Heart right ventricle (tissue), 16 donors: ENCODE results near the gene RELT. TPM values are rescaled to one million over a fixed set of nuclear protein-coding genes. Genes with fewer than 3 reads are reported as not detected.
A peak's percentile ranks its signal among the peaks of the same experiment; 100 is the strongest.

Source experiments
- ATAC-seq, 8 donors: fragments of 200-7000 bp; cut with Tn5 transposase; one replicate each; pipeline ENCODE4 v1.9.1; 2020; ENCODE audit warnings: mild to moderate bottlenecking in 8 of 8, moderate library complexity in 8 of 8, moderate number of reproducible peaks in 1 of 8
- DNase-seq, 2 donors: peaks; one replicate each; pipeline ENCODE4 v3.0.0-alpha.2; 2020
- H3K27ac ChIP-seq, 10 donors: fragments of 200-600 bp; sonication (generic) in 2 of 10; one replicate each; pipeline versions ENCODE4 v1.5.0 to v1.8.0; 2020 to 2022; ENCODE audit warnings: mild to moderate bottlenecking in 3 of 10
- H3K27me3 ChIP-seq, 7 donors: fragments of 200-600 bp; one replicate each; pipeline ENCODE4 v1.8.0; 2021 to 2022; ENCODE audit warnings: mild to moderate bottlenecking in 2 of 7
- H3K36me3 ChIP-seq, 9 donors: fragments of 200-600 bp; sonication (generic) in 1 of 9; one replicate each; pipeline versions ENCODE4 v1.5.0 to v1.8.0; 2020 to 2022; ENCODE audit warnings: mild to moderate bottlenecking in 2 of 9
- H3K4me1 ChIP-seq, 9 donors: fragments of 200-600 bp; sonication (generic) in 1 of 9; one replicate each; pipeline versions ENCODE4 v1.5.0 to v1.8.0; 2020 to 2022; ENCODE audit warnings: mild to moderate bottlenecking in 4 of 9
- H3K4me3 ChIP-seq, 10 donors: fragments of 200-600 bp; sonication (generic) in 2 of 10; one replicate each; pipeline versions ENCODE4 v1.5.0 to v1.8.0; 2020 to 2022; ENCODE audit warnings: mild to moderate bottlenecking in 7 of 10, moderate library complexity in 2 of 10
- H3K9me3 ChIP-seq, 11 donors: fragments of 200-600 bp in 10 of 11; sonication (generic) in 2 of 11; one replicate each; pipeline versions ENCODE4 v1.5.0 to v1.8.0; 2013 to 2022; ENCODE audit warnings: mild to moderate bottlenecking in 2 of 11, control low read depth in 1 of 11, moderate library complexity in 1 of 11
- CTCF ChIP-seq, 9 donors: fragments of 200-600 bp; sonication (generic) in 2 of 9; IDR thresholded peaks; one replicate each; pipeline versions ENCODE4 v1.5.0 to v1.8.0; 2021 to 2022; ENCODE audit warnings: antibody characterized with exemption in 9 of 9, mild to moderate bottlenecking in 5 of 9, moderate library complexity in 1 of 9
- WGBS, 2 donors: extraction: QIAGEN DNeasy Blood & Tissue Kit; methylation state at CpG; one replicate each; pipeline ENCODE4 v1.1.7; 2013; ENCODE audit warnings: inconsistent platforms in 1 of 2; 5-methylcytosine and 5-hydroxymethylcytosine counted together
- intact Hi-C, 10 donors: fragments of 100-400 bp; cut with DNase I; formaldehyde crosslinking; loops; one replicate each; pipeline versions ENCODE4 v1.11.1 to v1.14.2; 2022
- polyA plus RNA-seq, 2 donors: library from polyadenylated mRNA; stranded (reverse); fragments of 200-250 nt; gene quantifications; one replicate each; pipeline ENCODE4 v1.2.3, GENCODE V29; 2013
- total RNA-seq, 10 donors: library from RNA; stranded (reverse); fragmentation: NEBNext Ultra II Directional in 3 of 10; extraction: Animal tissue kit (Norgen Biotek cat#: 25700) in 3 of 10; gene quantifications; one replicate each; pipeline versions ENCODE4 v1.2.1 to v1.2.4, GENCODE V29; 2021 to 2023
- donor health status: Arrhythmogenic right ventricular cardiomyopathy.
- donor health status: ischemic (EF 13 %, LVEDD 7.1; RV severe dilation, severe dysfunction).
- donor health status: healthy with polysubstance abuse.
- donor health status: DM: no; HTN: yes; CAD: no.
- donor health status: DM: no; HTN: no; CAD: no.
- donor health status: ischemic (EF 25% LVEDD 6.9; RV normal size, moderate dysfunction).
- donor health status: ischemic (EF 25% LVEDD 5.7; RV mildly dilated, moderate dysfunction).
- donor health status: healthy.
- donor health status: DM: yes; HTN: yes; CAD: no.
- donor health status: Ischemic cardiomyopathy.
- donor health status: ischemic (EF 35%, LVEDD 5.7; RV mildly dilated, moderate dysfunction).
- donor health status: nonischemic (EF 11% LVEDD 7.7; RV severe dilation, severe dysfunction).
- donor health status: DM: yes; HTN: yes; CAD: no.
- donor health status: PGD.
- donor health status: ischemic (EF 29% LVEDD 5.4; RV normal size, mild dysfunction).
- donor health status: nonischemic (EF 23%, LVEDD 6.1; RV moderate dilation, normal function).

The RELT gene
- total and polyA plus RNA-seq, 12 donors = 1.0 to 9.2 (median 2.7) TPM

- ATAC-seq = no peak
- Histone ChIP-seq H3K36me3 (peaks cover 0 to 4% (median 0%) of the 10 kb centered on the region in 9 donors), H3K4me1 (peaks cover 20 to 95% (median 75%) of the 10 kb centered on the region in 9 donors), H3K9me3 (no peaks in the 10 kb centered on the region), H3K27me3 (no peaks in the 10 kb centered on the region), H3K4me3 (no peak overlapping the region), H3K27ac (peak overlapping the region in 5 of 10 donors; percentile 3 to 99 (median 43))
- 84 to 86% methylated on average over 7 of the region's 7 CpGs for WGBS, 2 donors
- TF ChIP-seq CTCF (IDR thresholded peaks at IDR 0.05) = no peak
- no peak for DNase-seq
- intact Hi-C loops = no loop called here
These were observed 4.1 kb downstream of the RELT start for GRCh38 chr11:73380331-73380730.

- WGBS, 2 donors = 85 to 88% methylated on average over 4 of the region's 4 CpGs
- Histone ChIP-seq H3K36me3 (peaks cover 0 to 4% (median 0%) of the 10 kb centered on the region in 9 donors), H3K9me3 (no peaks in the 10 kb centered on the region), H3K27ac (peak overlapping the region in 4 of 10 donors; percentile 3 to 99 (median 26)), H3K4me1 (peaks cover 20 to 95% (median 81%) of the 10 kb centered on the region in 9 donors), H3K4me3 (no peak overlapping the region), H3K27me3 (no peaks in the 10 kb centered on the region)
- TF ChIP-seq CTCF (IDR thresholded peaks at IDR 0.05) = peak in 2 of 9 donors; percentile 23 to 27
- no peak for DNase-seq
- intact Hi-C loops = no loop called here
- no peak for ATAC-seq
These were observed 4.8 kb downstream of the RELT start for GRCh38 chr11:73380897-73381410.

GRCh38 chr11:73381589-73381988 lies 5.4 kb downstream of the RELT start:
- ATAC-seq = no peak
- H3K4me3 ChIP-seq = no peak overlapping the region
- no peak for DNase-seq
- no peaks in the 10 kb centered on the region for H3K9me3 ChIP-seq
- H3K27me3 ChIP-seq = no peaks in the 10 kb centered on the region
- intact Hi-C loops = no loop called here
- H3K36me3 ChIP-seq = peaks cover 0 to 4% (median 0%) of the 10 kb centered on the region in 9 donors
- peak overlapping the region in 2 of 10 donors; percentile 28 to 99 for H3K27ac ChIP-seq
- TF ChIP-seq CTCF (IDR thresholded peaks at IDR 0.05) = no peak
- H3K4me1 ChIP-seq = peaks cover 20 to 100% (median 82%) of the 10 kb centered on the region in 9 donors
- WGBS, 2 donors = 89 to 91% methylated on average over 6 of the region's 6 CpGs

GRCh38 chr11:73382183-73382582 lies 6.0 kb downstream of the RELT start:
- WGBS, 2 donors = 88 to 89% methylated on average over 7 of the region's 7 CpGs
- H3K9me3 ChIP-seq = no peaks in the 10 kb centered on the region
- DNase-seq = no peak
- H3K4me1 ChIP-seq = peaks cover 20 to 100% (median 77%) of the 10 kb centered on the region in 9 donors
- intact Hi-C loops = no loop called here
- no peak overlapping the region for H3K4me3 ChIP-seq
- peaks cover 0 to 4% (median 0%) of the 10 kb centered on the region in 9 donors for H3K36me3 ChIP-seq
- H3K27me3 ChIP-seq = no peaks in the 10 kb centered on the region
- no peak for ATAC-seq
- peak overlapping the region in 1 of 10 donors; percentile 99 for H3K27ac ChIP-seq
- no peak for TF ChIP-seq CTCF (IDR thresholded peaks at IDR 0.05)
